GM19328 (cell line): Measurements from ENCODE around the gene TMIGD3.

ENCODE experiments used
- ATAC-seq: cut with Tn5 transposase; IDR thresholded peaks from one replicate; pipeline ENCODE4 v1.9.1; 2021; ENCODE audit warnings: mild to moderate bottlenecking, moderate library complexity; ENCODE audit not compliant: unreplicated experiment

The TMIGD3 gene

GRCh38 chr1:111448918-111449702 lies 54.3 kb downstream of the TMIGD3 start, which contains the start of the genes ATP5PB and WDR77:
TSS of gene ATP5PB (plus strand) at chr1:111449464. CDS start at chr1:111449542, 78 bp downstream.
TSS of gene WDR77 (minus strand) at chr1:111449256. CDS start at chr1:111449169, 87 bp downstream.
- peak; percentile 90 for ATAC-seq

GRCh38 chr1:111448482-111448917 lies 54.9 kb downstream of the TMIGD3 start:
- ATAC-seq = peak; percentile 14

- ATAC-seq = no peak
Measured at GRCh38 chr1:111446967-111447892, 56.2 kb downstream of the TMIGD3 start.

GRCh38 chr1:111446546-111446945 lies 56.9 kb downstream of the TMIGD3 start:
- ATAC-seq = no peak

DNA sequence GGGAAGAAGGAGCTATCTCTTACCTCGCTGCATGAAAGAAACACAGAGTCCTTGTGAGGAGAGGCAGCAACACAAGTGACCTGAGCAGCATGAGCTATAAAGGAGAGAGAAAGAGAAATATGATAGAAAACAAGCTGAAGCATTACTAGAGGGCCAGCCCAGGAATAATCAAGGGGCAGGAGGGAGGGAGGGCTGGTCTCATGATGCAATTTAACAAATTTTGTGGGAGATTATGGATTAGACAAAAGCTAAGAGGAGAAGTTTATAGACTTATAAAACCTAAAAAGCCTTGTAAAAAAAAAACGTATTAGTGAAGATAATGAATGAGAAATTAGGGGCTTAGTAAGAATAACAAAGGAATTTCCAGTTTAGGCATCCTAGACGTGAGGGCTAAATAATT lies 59.4 kb downstream of the TMIGD3 start:
- no peak for ATAC-seq

DNA sequence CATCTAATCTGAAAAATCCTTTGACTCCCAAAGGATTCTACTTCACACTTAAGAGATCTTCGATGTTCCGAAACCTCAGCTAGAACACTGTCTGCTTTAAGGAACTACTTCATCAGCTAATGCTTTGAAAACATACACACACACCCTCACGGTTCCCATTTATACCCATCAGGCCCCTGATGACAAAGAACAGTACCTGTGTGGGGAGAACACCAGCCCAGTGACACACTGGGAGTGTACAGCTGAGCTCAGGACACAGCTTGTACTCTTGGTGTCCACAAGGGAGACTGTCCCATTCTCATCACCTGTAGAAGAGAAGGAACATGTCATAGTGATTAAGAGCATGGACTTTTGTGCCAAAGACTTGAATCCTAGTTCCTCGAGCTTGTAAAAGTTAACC lies 61.0 kb downstream of the TMIGD3 start:
- ATAC-seq = no peak

DNA sequence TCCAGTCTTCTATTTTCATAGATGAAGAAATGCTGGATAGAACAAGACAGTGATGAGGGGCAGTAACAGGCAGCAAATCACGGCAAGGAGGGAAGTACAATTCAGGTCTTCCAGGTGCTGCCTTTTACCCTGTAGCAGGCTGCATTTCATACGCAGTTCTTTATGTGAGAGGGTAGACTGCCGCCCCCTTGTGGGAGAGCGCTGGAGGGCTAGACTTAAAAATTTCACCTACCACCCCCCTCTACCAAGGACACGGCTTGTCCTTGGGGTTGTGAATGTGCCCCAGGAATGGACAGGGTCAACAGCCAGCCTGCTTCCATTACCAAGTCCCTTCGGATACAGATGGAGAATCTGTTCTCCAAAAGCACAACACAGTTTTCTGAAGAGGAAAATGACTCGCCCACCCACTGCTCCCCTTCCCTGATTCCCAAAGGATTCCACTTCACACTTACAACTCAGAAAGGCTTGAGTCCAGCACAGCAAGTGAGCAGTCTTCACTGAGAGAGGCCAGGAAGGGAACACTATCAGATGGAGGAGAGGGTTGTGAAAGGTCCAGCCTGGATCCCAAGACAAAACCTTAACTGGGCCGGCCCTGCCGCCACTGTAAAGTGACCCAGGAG lies 61.8 kb downstream of the TMIGD3 start:
- ATAC-seq = no peak

GRCh38 chr1:111439461-111440351 lies 63.7 kb downstream of the TMIGD3 start:
- no peak for ATAC-seq

GRCh38 chr1:111436726-111437125 lies 66.7 kb downstream of the TMIGD3 start:
- ATAC-seq = no peak
